Immature natural killer cell (primary cell): ENCODE measurements around the gene DYNLL1. TPM values are rescaled to one million over a fixed set of nuclear protein-coding genes. Genes with fewer than 3 reads are reported as not detected.
"Not testable (repeated sequence)": the region's sequence is repeated elsewhere in the genome, so short reads cannot be mapped to it uniquely, and the experiment has no call there.

ENCODE experiments used
- DNase-seq, 3 donors: peaks; one replicate each; pipeline ENCODE4 v3.0.0; 2022; ENCODE audit warnings: mixed read lengths in 1 of 3
- H3K27ac Mint-ChIP-seq, 6 donors: one replicate each; pipeline ENCODE4 v1.8.0; 2020; ENCODE audit warnings: mixed read lengths in 6 of 6, mild to moderate bottlenecking in 5 of 6, inconsistent platforms in 4 of 6, moderate library complexity in 3 of 6
- H3K27me3 Mint-ChIP-seq, 3 donors: one replicate each; pipeline ENCODE4 v1.8.0; 2020 to 2021; ENCODE audit warnings: low read depth in 3 of 3, mild to moderate bottlenecking in 3 of 3, mixed read lengths in 3 of 3, moderate library complexity in 3 of 3, inconsistent platforms in 1 of 3
- H3K36me3 Mint-ChIP-seq, 3 donors: one replicate each; pipeline ENCODE4 v1.8.0; 2020; ENCODE audit warnings: mixed read lengths in 3 of 3, inconsistent platforms in 2 of 3, mild to moderate bottlenecking in 2 of 3
- H3K4me1 Mint-ChIP-seq, 2 donors: one replicate each; pipeline ENCODE4 v1.8.0; 2020; ENCODE audit warnings: inconsistent platforms in 2 of 2, mild to moderate bottlenecking in 2 of 2, mixed read lengths in 2 of 2, moderate library complexity in 1 of 2
- H3K4me3 Mint-ChIP-seq, 5 donors: one replicate each; pipeline ENCODE4 v1.8.0; 2020; ENCODE audit warnings: mild to moderate bottlenecking in 5 of 5, mixed read lengths in 5 of 5, inconsistent platforms in 3 of 5, moderate library complexity in 3 of 5
- H3K9me3 Mint-ChIP-seq, 6 donors: one replicate each; pipeline ENCODE4 v1.8.0; 2020; ENCODE audit warnings: mild to moderate bottlenecking in 6 of 6, mixed read lengths in 6 of 6, inconsistent platforms in 4 of 6, moderate library complexity in 3 of 6
- polyA plus RNA-seq, 3 donors: library from polyadenylated mRNA; unstranded; fragments of 300-500 nt; fragmentation: Illumina TruSeq; gene quantifications; one replicate each; pipeline ENCODE4 v1.2.3, GENCODE V29; 2021

The DYNLL1 gene
- polyA plus RNA-seq, 3 donors from 2014 or later: 399 to 508 (median 457) TPM

DNA sequence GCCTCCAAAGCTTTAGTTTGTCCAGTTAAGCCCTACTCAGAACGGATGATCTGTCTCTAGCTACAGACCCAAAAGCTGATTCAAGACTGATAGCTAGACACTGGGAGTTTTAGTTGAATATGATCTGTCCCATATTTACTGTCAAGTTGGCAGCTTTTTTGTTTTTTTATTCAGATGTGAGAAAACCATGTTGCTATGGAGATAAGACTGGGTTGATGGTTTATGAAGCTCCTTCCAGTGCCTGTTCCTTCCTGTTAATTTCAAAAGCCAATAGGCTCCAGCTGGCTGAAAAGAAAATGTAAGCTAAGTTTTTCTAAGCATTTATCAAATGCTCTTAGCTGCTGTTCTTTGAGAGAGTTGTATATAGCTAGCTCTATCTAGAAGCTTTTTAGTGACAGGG lies 4.7 kb downstream of the DYNLL1 start:
- Mint-ChIP-seq H3K4me3 (no peak overlapping the region), H3K36me3 (peaks cover 10 to 18% (median 13%) of the 10 kb centered on the region in 3 donors), H3K4me1 (peaks cover 28 to 43% of the 10 kb centered on the region in 2 donors), H3K27ac (peak overlapping the region; percentile 29 to 74 (median 70)), H3K27me3 (peaks cover 3 to 6% (median 6%) of the 10 kb centered on the region in 3 donors), H3K9me3 (no peaks in the 10 kb centered on the region)
- DNase-seq: peak in 1 of 3 donors; percentile 19

DNA sequence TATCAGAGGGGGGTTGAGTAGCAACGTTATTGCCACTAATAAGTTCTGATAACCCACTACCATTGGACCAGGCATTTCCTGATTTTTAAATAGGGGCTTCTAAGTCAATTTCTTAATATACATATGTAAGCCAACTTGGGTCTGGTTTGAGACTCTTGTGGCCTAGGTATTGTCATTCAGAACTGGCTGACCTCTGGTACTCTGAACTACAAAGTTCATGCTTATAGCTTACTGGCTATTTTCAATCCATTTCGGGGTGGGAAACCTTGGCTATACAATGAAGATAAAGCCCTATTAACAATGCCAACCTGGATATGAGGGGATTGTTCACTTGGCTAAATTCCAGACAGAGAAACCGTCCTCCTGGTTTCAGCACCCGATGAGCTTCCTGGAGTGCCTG lies 8.7 kb downstream of the DYNLL1 start:
- no peaks in the 10 kb centered on the region for H3K9me3 Mint-ChIP-seq
- peaks cover 7% of the 10 kb centered on the region in 2 donors for H3K4me1 Mint-ChIP-seq
- H3K27ac Mint-ChIP-seq: no peak overlapping the region
- H3K36me3 Mint-ChIP-seq: peaks cover 14 to 21% (median 15%) of the 10 kb centered on the region in 3 donors
- no peaks in the 10 kb centered on the region for H3K27me3 Mint-ChIP-seq
- H3K4me3 Mint-ChIP-seq: no peak overlapping the region
- DNase-seq: no peak

DNA sequence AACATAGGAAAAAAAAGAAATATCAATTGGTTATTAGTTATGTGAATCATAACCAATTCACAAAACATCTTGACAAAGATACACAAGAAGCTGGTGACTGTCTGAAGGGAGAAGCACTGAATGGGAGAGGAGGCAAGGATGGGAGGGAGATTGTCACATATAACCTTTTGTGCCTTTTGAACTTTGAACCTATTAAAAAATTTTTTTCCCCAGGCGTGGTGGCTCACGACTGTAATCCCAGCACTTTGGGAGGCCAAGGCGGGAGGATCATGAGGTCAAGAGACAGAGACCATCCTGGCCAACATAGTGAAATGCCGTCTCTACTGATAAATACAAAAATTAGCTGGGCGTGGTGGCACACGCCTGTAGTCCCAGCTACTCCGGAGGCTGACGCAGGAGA lies 12.6 kb downstream of the DYNLL1 start:
- peaks cover 7 to 28% (median 15%) of the 10 kb centered on the region in 3 donors for H3K36me3 Mint-ChIP-seq
- H3K4me1 Mint-ChIP-seq: no peaks in the 10 kb centered on the region
- H3K27ac Mint-ChIP-seq: no peak overlapping the region
- no peak overlapping the region for H3K4me3 Mint-ChIP-seq
- H3K27me3 Mint-ChIP-seq: no peaks in the 10 kb centered on the region
- no peaks in the 10 kb centered on the region for H3K9me3 Mint-ChIP-seq
- no peak for DNase-seq

DNA sequence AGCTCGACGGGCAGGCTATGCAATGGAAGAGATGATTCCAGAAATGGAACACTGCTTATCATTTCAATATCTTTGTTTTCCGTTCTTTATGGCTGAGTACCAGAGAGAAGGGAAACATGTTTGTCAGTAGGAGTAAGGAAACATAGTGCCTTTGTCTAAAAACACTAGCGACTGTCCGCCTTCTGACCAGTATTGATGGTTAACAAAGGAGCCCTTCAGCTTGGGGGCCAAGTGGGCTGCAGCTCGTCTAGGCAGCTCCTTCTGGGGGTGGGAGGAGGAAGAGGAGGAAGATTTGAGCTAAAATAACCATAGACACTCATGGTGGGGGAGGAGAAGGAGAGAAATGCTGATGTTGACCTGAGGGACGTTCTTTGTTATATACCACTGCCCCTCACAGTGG lies 18.1 kb downstream of the DYNLL1 start:
- Mint-ChIP-seq H3K27ac (no peak overlapping the region), H3K4me3 (no peak overlapping the region), H3K9me3 (no peaks in the 10 kb centered on the region), H3K36me3 (peaks cover 10 to 23% (median 19%) of the 10 kb centered on the region in 3 donors), H3K27me3 (peaks cover 0 to 2% (median 2%) of the 10 kb centered on the region in 3 donors), H3K4me1 (no peaks in the 10 kb centered on the region)
- DNase-seq: no peak

DNA sequence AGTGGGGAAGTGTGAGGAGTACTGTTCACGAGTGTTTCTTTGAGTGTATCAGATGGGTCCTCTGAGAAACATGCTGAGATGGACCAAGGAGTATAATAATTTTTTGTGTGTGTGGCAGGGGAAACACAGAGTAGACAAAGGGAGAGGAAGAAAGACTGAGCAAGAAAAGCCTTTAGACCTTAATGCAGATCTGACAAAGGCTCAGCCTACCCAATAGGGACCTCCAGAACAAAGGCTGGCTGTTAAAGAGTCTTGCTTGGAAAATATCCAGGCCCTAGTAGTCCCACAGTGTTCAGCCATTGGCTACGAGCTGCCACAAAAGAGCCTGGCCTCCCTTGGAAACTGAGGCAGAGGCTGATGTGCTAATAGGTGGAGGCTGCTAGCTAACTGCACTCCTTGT lies 19.6 kb downstream of the DYNLL1 start:
- no peak overlapping the region for H3K27ac Mint-ChIP-seq
- H3K4me3 Mint-ChIP-seq: no peak overlapping the region
- H3K27me3 Mint-ChIP-seq: peaks cover 0 to 2% (median 2%) of the 10 kb centered on the region in 3 donors
- DNase-seq: no peak
- H3K4me1 Mint-ChIP-seq: no peaks in the 10 kb centered on the region
- H3K36me3 Mint-ChIP-seq: peaks cover 5 to 16% (median 15%) of the 10 kb centered on the region in 3 donors
- H3K9me3 Mint-ChIP-seq: no peaks in the 10 kb centered on the region

DNA sequence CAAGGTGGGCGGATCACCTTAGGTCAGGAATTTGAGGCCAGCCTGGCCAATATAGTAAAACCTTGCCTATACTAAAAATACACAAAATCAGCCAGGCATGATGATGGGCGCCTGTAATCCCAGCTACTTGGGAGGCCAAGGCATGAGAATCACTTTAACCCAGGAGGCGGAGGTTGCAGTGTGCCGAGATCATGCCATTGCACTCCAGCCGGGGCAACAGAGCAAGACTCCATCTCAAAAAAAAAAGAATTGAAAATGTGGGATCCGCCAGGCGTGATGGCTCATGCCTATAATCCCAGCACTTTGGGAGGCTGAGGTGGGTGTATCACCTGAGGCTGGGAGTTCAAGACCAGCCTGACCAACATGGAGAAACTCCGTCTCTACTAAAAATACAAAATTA lies 23.4 kb downstream of the DYNLL1 start:
- H3K27me3 Mint-ChIP-seq, H3K4me1 Mint-ChIP-seq, H3K27ac Mint-ChIP-seq, DNase-seq, H3K9me3 Mint-ChIP-seq, H3K4me3 Mint-ChIP-seq: not testable (repeated sequence)
- peaks cover 0 to 11% (median 8%) of the 10 kb centered on the region in 3 donors for H3K36me3 Mint-ChIP-seq

DNA sequence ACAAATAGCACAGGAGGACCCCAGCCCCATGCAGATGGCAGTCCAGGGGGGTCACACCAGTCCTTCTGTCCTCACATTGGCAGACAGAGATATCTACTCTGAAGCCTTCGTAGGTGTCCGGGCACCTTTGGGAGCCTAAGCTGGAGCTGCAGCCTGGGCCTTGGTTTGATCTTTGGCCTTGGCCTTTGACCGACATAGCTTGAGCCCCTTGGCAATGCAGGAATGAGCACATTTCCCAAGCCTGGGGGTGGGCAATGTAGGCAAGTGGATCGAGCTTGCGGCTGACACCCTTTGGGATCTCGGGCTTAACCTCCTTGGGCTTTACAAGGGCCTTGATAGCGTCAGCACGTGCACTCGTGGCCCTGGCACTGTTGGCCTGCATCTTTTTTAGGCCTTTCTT lies 26.7 kb downstream of the DYNLL1 start:
- Mint-ChIP-seq H3K4me1 (peaks cover 0 to 6% of the 10 kb centered on the region in 2 donors), H3K27ac (peak overlapping the region in 1 of 6 donors; percentile 17), H3K4me3 (no peak overlapping the region), H3K36me3 (peaks cover 0 to 4% (median 0%) of the 10 kb centered on the region in 3 donors), H3K9me3 (no peaks in the 10 kb centered on the region), H3K27me3 (no peaks in the 10 kb centered on the region)
- DNase-seq: no peak

DNA sequence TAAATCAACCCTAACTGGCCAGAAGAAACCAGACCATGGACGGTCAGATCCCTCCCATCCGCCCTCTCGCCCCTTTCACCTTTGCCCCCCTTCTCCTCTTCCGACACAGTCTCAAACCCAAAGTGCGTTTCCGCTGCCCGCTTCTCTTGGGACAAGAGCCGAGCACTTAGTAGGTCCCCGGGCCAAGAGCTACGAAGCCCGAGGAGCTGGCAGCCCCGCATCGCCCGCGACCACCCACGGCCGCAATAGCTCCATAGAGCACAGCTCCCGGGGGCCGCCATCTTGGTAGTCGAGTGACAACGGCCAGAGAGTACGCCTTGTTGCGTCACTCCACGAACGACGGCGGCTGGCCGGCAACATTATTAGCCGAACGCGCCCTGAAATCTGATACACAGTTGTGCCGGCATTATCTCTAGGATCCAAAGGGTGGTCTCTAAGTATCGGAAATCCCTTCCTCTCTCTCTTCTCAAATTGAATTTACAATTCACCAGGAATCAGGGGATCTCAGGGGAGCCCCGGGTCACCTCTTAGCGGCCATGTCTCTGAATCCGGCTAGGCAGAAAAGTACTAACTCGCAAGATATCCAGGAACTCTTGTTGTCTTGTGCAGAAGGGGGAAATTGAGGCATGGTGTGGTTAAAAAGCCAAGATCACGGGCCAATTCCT lies 33.1 kb downstream of the DYNLL1 start, which contains the start of gene COQ5:
Gene COQ5, minus strand, starts transcription at position 298 of the 665 bp plus-strand sequence. Its CDS starts 17 bp downstream, at position 281.
- H3K4me1 Mint-ChIP-seq: peaks cover 24 to 29% of the 10 kb centered on the region in 2 donors
- peak; percentile 81 to 82 (median 82) for DNase-seq
- H3K27me3 Mint-ChIP-seq: peaks cover 3 to 6% (median 5%) of the 10 kb centered on the region in 3 donors
- H3K27ac Mint-ChIP-seq: peak within 1 kb of the TSS; percentile 96 to 100 (median 99)
- peaks cover 0 to 4% (median 0%) of the 10 kb centered on the region in 3 donors for H3K36me3 Mint-ChIP-seq
- peak within 1 kb of the TSS; percentile 99 to 100 (median 100) for H3K4me3 Mint-ChIP-seq
- no peaks in the 10 kb centered on the region for H3K9me3 Mint-ChIP-seq

DNA sequence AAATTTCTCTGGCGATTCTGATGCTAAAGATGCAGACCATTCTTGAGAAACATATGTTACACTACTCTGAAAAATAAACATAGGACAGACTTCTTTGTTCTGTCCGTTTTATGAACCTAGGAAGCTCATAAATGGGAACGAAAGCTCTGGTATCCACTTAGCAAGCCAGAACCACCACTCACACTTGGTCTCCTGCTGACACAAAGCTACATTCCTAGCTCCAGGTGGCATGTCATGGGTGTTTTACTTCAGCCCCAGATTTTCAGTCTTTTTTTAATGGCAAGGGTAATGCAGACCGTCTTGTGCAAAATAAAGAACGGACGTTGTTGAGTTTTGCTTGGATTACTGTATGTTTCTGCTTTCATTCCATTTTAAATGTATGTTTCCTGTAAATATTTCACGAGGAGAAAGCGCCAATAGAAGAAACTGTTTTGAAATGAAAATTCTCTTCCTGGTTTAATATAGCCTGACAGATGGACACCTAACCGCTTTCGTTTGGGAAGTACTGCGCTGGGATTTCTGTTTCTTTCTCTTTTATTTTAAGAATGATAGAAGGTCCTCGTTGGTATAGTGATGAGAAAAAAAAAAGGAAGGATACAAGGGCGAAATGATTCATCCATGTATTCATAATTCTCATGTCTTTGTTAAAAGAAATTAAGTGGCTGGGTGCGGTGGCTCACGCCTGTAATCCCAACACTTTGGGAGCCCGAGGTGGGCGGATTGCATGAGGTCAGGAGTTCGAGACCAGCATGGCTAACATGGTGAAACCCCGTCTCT lies 33.9 kb downstream of the DYNLL1 start:
- peak overlapping the region; percentile 96 to 100 (median 99) for H3K27ac Mint-ChIP-seq
- H3K9me3 Mint-ChIP-seq: no peaks in the 10 kb centered on the region
- H3K4me3 Mint-ChIP-seq: peak overlapping the region; percentile 99 to 100 (median 100)
- peaks cover 0 to 4% (median under 1%) of the 10 kb centered on the region in 3 donors for H3K36me3 Mint-ChIP-seq
- peak in 1 of 3 donors; percentile 14 for DNase-seq
- H3K27me3 Mint-ChIP-seq: peaks cover 7 to 13% (median 10%) of the 10 kb centered on the region in 3 donors
- peaks cover 26 to 33% of the 10 kb centered on the region in 2 donors for H3K4me1 Mint-ChIP-seq

DNA sequence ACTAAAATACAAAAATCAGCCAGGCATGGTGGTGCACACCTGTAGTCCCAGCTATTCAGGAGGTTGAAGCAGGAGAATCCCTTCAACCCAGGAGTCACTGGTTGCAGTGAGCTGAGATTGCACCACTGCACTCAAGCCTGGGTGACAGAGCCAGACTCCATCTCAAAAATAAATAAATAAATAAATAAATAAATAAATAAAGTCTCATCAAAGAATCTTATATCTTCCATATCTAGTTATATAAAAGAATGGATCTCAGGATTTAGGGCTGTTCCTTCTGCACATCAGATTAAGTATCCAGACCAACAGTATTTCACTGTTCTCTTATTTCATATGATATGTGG lies 34.5 kb downstream of the DYNLL1 start:
- DNase-seq, H3K9me3 Mint-ChIP-seq, H3K36me3 Mint-ChIP-seq: not testable (repeated sequence)
- H3K27me3 Mint-ChIP-seq: peaks cover 9 to 15% (median 12%) of the 10 kb centered on the region in 3 donors
- peak overlapping the region in 4 of 6 donors; percentile 45 to 99 (median 98) for H3K27ac Mint-ChIP-seq
- peak overlapping the region in 4 of 5 donors; percentile 46 to 100 (median 74) for H3K4me3 Mint-ChIP-seq
- H3K4me1 Mint-ChIP-seq: peaks cover 31 to 38% of the 10 kb centered on the region in 2 donors

DNA sequence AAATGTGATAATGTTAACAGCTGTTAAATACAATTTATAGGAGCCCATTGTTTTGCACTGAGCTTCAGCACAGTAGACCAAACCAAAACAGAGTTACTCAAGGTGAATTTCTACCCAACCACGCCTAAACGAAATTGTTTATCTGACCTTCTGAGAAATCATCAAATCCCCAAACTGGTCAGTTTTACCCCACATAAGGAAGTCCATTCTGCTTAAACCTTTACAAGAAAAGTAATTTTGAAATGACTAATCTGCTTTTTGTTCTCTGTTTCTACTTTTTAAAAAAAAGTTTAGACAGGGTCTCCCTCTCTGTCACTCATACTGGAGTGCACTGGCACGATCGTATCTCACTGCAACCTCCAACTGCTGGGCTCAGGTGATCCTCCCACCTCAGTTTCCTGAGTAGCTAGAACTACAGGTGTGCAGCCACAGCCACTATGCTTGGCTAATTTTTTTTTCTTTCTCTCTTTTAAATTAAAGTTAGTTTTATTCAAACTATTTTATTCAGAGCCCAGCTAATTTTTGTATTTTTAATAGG lies 36.9 kb downstream of the DYNLL1 start:
- H3K4me3 Mint-ChIP-seq: peak overlapping the region in 2 of 5 donors; percentile 30 to 40
- no peak overlapping the region for H3K27ac Mint-ChIP-seq
- no peaks in the 10 kb centered on the region for H3K9me3 Mint-ChIP-seq
- DNase-seq: no peak
- peaks cover 9 to 15% (median 12%) of the 10 kb centered on the region in 3 donors for H3K27me3 Mint-ChIP-seq
- H3K4me1 Mint-ChIP-seq: peaks cover 55 to 56% of the 10 kb centered on the region in 2 donors
- H3K36me3 Mint-ChIP-seq: peaks cover 0 to 3% (median 0%) of the 10 kb centered on the region in 3 donors

DNA sequence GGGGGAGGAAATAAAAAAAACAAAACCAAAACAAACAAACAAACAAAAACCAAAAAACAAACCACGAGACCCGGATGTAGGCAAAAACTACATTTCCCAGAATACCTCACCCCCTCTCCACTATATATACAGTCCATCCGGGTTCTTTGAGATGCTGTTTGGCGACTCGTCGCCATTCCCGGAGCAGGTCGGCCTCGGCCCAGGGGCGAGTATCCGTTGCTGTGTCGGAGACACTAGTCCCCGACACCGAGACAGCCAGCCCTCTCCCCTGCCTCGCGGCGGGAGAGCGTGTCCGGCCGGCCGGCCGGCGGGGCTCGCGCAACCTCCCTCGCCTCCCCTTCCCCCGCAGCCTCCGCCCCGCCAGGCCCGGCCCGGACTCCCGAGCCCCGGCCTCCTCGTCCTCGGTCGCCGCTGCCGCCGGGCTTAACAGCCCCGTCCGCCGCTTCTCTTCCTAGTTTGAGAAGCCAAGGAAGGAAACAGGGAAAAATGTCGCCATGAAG lies 38.3 kb downstream of the DYNLL1 start, which contains the start of gene RNF10:
Gene RNF10, plus strand, starts transcription at position 154 of the 500 bp plus-strand sequence. CDS start 456 bp downstream, outside the sequence.
- H3K4me3 Mint-ChIP-seq: peak within 1 kb of the TSS; percentile 86 to 97 (median 95)
- H3K4me1 Mint-ChIP-seq: peaks cover 59% of the 10 kb centered on the region in 2 donors
- H3K9me3 Mint-ChIP-seq: no peaks in the 10 kb centered on the region
- peaks cover 0 to 3% (median 0%) of the 10 kb centered on the region in 3 donors for H3K36me3 Mint-ChIP-seq
- peaks cover 6 to 13% (median 8%) of the 10 kb centered on the region in 3 donors for H3K27me3 Mint-ChIP-seq
- peak; percentile 84 to 88 (median 87) for DNase-seq
- peak within 1 kb of the TSS; percentile 82 to 96 (median 94) for H3K27ac Mint-ChIP-seq
